AML-193 (cell line): Measurements from ENCODE around the gene DNAH11.

Source experiments
- DNase-seq, 2 experiments: peaks; one replicate each; lab custom pipeline; 2025; lab: John Stamatoyannopoulos, UW

The DNAH11 gene

DNA sequence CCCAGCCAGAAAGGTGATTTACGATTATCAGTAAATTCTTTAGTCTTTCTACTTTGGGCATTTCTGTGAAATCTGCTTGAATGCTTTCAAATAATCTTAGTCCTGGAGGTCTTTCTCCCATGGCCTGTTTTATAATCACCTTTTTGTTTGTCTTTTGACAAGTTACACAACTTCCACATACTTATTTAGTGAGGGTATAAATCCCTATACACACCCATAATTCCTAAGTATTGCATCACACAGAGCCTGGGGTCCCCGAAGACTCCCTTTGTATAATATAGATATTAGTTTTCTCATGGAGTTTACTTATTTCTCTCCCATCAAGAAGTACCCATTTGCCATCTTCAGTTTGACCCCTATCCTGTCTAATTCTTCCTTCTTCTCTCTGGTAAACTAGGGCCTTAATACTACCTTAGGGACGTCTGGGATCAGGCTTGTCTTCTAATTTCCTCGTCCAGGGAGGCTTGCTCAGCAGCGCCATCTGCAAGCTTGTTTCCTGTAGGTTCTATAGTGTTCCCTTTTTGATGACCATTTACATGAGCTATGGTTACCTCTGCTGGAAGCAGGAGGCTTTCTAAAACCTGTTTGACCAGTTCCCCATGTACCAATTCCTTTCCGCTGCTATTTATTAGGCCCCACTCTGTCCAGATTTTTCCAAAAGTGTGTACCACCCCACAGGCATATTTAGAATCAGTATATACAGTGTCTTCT lies 8.1 kb downstream of the DNAH11 start:
- DNase-seq = no peak

DNA sequence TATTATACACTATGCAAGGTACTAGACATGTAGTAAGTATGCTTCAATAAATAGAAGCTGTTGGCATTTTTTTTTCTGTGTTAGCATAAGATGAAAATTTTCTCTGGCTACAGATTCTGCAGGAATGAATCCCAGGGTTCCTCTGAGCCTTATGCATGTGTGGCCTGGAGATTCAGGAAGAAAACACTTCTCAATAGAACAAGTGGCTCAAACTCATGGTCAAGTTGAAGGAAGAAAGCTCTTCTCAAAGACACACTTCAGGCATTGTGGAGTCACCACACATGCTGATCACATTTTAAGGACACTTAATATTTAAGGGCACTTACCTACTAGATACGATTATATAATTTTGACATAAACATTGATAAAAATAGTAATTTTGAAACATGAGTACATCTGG lies 19.5 kb downstream of the DNAH11 start:
- DNase-seq = no peak

DNA sequence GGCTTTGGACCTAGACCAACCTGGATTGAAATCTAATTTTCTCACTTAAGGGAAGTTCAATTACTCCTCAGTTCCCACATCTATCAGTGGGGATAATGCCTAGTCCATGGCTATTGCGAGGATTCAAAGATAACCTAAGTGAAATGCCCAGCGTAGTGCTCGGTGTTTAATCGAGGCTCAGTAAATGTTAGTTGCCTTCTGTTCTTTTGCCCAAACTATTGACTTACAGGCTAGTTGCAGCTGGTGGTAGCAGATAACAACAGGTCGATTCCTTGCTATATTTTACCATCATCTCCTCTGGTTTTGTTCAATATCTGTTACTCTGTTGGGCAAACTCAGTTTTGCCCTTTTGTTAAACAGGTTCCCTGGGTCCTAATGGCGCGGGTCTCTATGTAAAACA lies 22.8 kb downstream of the DNAH11 start:
- no peak for DNase-seq

DNA sequence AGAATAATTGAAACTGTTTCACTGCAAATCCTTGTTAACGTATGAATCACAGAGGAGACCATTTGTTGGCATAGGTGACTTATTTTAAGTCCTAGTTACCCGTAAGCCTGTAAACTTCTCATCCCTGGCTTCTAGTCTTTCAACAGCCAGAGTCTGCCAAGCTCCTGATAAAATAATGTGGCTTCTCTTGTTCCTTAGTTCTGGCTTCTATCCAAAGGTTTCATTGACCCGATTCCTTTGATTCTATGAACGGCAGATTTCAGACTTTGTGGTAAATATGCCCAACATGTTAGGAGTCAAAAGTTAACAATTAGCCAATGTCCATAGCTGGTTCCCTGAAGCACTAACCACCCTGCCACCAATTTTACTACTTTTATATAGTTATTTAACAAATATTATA lies 23.3 kb downstream of the DNAH11 start:
- no peak for DNase-seq

DNA sequence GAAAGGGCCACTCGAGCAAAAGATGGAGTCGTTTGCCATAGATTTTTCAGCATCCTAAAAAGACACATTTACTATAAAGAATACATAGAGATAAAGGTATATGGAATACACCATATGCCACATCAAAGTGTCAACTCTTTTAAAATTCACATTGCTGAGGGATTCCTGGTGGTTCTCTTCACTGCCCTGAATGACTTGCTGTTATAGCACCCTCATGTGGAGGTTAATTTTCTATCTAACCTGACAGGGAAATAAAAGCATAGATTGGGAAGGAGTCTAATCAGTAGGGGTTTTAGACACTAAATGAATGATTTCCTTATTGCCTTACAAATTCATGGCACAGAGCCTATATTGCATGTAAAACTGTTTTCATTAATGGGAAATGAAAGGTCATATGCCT lies 25.9 kb downstream of the DNAH11 start:
- DNase-seq = no peak

DNA sequence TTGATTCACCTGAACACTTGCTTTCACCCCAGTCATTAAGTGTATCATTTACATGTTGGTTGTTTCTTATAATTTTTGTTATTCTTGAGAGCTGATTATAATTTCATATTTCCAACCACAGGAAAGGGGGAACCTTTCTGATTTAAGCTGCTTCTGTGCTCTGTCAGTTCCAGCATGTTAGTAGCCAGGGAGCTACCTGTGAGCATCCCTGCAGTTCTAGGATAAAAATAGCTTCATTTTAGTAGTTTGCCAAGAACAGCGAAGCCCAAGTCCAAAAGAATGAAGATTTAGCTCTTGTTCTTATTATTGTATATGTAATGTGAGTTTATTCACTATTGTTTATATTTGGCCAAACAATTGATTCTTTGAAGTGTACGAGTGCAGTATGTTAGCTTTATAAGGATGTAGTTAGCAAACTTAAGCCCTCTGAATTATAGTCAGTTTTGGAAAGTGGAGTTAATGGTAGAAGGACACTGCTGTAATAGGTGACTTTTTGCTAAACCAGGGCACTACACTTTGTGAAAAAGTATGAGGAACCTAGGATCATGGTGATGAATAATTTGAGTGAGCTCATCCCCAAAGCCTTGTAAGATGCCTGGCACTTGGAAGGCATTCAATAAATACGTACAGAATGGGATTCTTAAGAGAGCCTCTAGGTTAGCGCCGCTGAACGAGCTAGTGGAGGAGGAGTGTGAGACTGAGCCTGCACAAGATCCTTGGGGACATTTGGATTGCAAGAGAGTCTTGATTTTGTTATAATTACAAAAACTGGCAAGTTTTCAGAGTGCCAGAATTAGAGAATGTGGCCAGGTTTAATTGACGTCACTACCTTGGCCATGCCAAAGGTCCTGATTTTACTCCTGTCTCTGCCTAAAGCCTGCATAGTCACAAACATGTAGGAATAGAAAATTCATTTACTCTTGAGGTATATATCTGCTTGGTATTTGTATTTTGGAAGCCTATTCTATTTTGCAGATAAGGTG lies 29.8 kb downstream of the DNAH11 start:
- DNase-seq = no peak

DNA sequence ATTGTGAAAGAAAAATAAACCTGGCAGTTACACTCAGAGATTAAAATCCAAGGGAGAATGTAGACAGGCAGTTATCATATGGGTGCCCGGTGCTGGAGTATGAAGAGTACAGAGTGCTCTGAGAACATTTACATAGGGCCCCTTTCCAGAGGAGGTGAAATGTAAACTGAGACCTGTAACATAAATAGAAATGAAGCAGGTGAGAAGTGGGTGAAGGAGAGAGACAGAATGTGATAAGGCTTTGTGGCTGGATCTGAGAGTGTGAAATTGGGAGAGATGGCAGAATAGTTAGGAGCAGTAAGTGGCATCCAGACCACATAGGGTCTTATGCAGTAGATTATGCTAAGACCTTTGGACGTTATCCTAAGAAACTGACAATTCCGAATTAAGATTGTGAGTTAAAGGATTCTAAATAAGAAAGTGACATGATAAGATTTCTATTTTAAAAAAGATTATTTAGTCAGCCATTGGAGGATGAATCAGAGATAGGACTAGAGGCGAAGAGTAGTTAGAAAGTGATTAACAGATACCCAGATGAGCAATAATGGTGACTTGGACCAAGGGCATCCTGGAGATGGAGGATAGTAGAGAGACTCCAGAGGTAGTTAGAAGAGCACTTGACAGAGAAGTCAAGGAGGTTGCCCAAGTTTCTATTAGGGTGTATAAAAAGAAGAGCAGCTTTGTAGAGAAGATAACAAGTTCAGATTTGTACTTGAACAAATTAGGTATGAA lies 36.7 kb downstream of the DNAH11 start:
- DNase-seq = no peak

DNA sequence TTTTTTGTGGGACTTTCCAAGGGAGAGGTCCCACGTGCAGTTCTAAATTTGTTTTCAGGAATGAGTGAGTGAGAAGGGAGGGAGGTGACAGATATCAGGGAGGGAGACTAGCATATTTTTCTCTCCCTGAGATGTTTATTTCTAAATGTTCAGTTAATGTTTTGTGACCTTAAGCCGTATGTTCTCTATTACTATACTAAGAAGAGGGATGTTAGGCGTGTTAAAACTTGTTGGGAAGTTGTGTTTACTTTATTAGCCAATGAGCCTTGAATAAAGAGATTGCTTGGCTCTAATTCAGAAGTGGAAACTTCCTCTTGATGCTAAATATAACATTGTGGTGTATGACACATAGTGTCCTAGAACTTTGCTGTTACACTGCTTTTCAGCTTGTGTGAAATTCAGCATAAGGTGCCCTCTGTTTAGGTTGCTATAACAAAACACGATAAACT lies 37.3 kb downstream of the DNAH11 start:
- no peak for DNase-seq

DNA sequence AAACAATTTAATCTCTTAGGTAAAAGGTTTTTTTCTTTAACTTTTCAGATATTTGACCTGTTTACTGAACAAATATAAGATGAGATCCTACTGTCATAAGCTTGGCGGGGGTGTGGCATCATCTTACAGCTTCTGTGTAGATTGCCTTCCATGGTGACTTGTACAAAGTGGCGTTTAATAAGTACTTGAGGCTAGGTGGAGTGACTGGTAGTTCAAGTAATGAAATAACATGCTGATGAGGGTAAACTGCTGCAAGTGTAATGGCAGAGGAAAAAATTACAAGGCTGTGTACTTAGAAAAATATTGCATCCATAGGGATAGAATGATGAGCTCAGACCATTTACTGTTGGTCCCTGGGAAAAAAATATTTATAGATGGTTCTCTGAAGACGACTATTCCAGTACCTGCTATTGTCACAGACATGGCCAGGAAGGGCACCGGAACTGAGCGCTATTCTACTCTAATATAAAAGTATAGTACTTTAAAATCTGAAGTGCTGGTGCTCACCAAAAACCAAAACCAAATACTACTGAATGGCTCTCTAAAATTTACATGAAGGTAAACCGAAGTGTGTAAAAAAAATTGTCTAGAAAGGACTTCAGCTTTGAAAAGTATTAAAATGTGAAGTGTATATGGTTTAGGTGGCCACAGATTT lies 42.4 kb downstream of the DNAH11 start:
- DNase-seq = no peak

DNA sequence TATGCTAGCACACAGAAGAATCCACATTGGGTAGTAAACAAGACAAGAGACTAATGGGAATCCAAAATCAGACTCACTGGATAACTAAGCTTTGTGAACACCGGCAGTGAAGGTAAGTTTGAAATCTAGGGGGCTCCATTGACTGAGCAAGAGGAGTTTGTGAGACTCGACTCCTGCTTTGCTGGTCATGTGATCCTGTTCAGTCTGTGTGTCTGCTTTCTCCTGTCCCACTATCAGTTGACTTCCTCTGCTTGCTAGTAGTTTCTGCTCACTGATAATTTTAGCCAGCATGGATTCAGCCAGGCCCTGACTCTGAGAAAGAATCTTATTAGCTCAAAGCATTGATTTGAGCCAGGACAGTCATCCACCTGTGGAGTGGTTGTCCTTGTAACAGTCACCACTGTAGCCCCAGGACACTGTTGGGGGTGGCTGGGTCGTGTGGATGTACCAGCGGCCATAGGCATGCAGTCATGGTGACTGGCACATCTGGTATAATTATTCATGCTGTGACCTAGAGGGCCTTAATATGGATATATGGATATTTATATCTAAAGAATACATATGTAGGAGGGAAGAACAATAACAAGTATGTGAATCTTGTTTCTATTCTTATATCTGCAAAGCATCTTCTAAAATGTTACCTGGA lies 44.4 kb downstream of the DNAH11 start:
- no peak for DNase-seq

DNA sequence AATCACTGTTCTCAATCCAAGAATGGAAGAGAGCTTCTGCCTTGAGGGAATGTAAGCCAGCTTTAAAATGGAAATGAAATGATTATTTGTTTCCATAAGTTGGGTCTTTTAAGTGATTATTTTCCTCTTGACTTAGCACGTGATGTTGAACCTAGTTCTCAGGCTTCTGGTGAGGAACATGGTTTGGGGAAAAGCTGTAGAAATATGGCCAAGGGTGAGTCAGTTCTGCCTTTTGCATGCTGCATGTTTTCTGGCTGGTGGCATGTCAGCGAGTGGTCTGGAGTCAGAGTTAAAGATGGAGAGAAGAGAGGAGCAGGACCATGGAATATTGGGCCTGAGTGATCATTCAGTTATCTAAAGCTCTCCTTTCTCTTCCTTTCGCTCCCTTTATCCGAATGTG lies 54.0 kb downstream of the DNAH11 start:
- no peak for DNase-seq

DNA sequence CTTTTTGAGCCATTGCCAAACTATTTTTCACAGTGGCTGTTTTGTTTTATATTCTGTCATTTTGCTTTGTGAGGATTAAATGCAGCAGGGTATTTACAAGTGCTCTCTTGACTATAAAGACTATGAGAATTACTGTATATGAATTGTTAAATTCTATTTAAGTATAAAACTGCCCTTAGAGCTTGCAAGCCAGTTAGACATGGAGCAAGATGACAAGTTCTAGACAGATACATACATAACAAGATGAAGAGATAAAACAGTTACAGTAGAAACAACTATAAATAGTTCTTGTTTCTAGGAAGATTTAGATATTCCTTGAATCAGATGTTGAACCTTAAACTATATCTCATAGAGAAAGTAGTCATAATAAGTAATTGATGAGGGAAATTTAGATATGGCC lies 60.6 kb downstream of the DNAH11 start:
- DNase-seq = no peak

DNA sequence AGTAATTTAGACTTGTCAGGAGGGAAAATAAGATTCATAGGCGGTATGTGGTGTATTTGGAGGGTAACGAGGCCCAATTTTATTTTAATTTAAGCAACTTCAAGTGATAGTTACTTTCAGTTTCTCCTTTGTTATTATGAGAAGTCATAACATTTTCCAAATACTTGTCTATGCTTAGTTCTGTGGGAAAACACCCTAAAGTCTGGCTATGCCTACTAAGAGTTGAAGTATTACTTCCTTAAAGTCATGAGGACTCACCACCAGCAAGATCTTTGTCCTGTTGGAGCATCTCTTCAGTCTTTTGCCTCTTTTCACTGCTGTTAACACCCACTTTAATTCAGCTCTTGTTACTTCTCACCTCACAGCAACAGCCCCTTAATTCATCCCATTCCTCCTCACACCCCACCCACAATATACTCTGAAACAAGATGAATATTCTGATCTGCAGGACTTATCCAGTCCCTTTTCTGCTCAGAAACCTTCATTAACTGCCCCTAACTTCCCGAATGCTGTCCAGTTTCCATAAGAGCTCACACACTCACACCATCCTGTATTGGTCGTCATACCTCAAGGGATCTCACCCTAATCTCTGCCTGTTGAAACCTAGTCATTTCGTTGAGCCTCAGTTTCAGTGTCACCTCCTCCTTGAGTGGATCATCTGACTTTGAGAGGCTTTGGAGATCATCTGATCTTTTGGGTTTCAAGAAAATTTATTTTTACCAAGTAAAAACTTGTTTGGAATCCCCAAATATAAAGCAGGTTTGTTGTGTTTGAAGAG lies 61.3 kb downstream of the DNAH11 start:
- DNase-seq = no peak

DNA sequence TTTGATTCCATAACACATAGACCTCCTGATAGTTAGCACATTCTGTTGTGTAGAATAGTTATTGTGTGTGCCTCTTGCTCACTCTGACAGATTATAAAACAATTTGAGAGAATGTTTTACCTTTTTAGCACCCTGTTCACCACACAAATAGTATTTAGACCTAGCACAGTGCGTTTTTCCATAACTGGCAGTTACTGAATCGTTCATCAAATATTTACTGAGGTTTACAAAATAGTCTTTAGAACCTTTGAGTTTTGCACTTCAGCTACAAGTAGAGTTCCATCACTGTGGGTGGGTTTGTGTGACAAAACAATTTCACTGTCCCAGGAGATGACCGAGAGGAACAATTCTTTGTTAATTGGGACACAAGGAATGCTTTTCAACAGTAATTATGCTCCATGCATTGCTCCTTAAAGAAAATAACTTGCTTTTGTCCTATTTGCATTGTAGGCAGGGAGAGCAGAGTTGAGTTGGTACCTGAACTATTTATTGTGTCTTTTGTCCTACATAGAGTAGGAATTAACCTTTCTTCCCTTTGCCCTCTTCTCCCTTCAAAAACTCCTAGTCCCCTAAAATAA lies 62.3 kb downstream of the DNAH11 start:
- DNase-seq = no peak

DNA sequence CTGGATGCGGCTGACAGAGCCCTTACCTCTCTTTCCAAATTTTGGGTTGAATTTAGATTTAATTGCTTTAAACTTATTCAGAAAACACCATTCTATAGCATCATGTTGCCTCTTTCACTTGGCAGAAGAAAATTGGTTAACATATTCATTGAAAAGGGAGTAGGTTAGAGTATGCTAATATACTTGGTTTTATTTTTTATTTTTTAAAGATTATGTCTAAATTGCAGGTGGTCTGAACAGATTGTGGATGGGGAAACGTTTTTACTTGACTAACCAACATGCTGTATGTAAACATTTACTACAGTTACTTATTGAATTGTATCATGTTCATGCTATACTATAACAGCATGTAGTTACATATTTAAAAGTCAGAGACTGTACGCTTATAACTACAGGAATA lies 65.6 kb downstream of the DNAH11 start:
- no peak for DNase-seq

DNA sequence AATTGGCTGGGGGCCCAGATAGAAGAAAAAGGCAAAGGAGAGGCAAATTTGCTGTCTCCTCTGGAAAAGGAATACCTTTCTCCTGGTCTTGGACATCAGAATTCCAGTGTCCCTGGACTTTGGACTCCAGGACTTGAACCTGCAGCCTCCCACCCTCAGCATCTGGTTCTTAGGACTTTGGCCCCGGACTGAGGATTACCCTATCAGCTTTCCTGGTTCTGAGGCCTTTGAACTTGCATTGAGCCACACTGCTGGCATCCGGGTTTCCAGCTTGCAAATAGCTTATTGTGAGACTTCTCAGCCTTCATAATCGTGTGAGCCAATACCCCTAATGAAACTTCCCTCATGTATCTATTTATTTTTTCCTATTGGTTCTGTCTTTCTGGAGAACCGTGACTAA lies 68.3 kb downstream of the DNAH11 start:
- DNase-seq = no peak

DNA sequence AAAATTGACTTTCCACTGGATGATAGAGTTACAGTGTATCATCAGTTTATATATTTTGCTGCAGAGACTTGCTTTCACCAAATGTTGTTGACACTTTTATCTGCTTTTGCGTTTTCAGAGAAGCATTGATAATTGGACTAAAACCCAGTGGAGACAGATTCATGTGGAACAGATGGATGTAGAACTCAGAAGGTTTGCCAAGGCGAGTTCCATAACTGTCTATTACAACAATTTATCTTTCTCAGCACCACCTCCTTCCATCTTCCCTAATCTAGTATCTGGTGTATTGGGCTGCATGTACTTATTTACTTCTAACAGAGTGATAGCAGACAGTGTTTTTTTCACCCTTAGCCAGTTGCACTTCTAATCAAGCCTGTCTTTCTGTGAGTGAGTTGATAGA lies 73.3 kb downstream of the DNAH11 start:
- DNase-seq = no peak

DNA sequence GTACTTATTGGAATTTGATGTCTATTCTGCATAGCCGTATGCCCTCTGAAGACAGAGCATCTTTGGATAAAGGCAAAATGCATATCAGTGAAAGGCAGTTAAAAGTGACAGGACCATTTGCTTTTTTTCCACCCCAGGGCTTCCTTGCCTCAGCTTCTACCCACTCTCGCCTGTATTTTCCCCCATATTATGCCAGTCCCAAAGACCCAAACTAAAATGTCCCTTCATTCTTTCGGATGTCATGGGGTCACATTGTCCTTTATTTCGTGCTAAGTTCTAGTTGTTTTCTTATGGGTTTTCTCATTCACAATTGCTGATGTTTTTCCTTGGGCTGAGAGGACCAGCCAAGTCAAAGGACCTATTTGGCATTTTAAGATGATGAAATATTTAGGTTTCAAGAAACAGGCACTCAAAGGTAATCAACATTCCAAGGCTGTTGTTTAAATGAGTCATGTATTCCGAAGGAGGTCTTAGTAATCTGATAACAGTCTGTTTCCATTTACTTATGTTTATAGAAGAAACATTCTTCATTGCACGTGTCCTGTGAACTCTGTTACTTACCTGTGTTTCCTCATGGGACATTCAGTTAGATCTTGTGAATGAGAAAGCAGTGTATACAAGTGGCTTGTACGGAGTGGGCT lies 74.1 kb downstream of the DNAH11 start:
- DNase-seq = no peak

DNA sequence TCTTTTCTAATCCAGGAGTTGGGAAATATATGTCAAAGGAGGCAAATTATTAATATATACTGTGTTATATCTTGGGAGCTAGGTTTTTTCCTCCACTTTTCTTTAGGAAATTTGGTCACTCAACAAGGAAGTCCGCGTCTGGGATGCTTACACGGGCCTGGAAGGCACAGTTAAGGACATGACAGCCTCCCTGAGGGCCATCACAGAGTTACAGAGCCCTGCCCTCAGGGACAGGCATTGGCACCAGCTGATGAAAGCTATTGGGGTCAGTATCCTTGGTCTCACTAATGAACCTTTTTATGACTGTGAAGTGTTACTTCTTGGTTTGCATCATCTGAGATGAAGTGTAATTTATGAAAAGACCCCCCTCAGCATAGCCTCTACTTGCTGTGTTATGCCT lies 74.7 kb downstream of the DNAH11 start:
- no peak for DNase-seq

DNA sequence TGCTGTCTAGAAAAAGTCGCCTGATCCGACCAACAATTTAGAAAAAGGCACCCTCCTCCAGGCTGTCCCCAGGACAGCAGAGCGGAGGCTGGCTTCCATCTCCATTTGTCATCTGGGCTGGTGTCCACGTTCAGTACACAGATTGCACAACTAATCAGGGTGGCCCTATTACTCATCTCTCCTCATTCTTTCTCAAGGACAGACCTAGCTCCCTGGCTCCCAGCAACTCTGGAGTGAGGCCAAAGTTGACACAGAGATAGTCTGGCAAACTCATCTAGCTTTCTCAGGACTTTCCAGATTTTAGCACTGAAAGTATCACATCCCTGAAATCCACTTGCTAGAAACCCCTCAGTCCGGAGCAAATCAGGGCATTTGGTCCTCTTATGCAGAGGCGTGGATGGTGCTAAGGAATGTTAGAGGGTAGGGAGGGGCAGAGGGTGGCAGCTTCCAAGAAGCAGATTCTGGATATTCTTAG lies 75.1 kb downstream of the DNAH11 start:
- DNase-seq = no peak
